HepG2 (cell line): Measurements from ENCODE around the gene S100A13. TPM values are rescaled to one million over a fixed set of nuclear protein-coding genes. Genes with fewer than 3 reads are reported as not detected.

Experiments used
- BRD4 ChIP-seq: sonication (generic); formaldehyde crosslinking; IDR thresholded peaks from 2 replicates; pipeline ENCODE4 v1.4.0; 2020; ENCODE audit warnings: missing genetic modification reagents
- GABPB1 ChIP-seq: IDR thresholded peaks from 2 replicates; pipeline ENCODE4 v1.6.1; 2016; ENCODE audit warnings: mild to moderate bottlenecking, missing genetic modification reagents, moderate library complexity, missing compliant biosample characterization
- IRF2 ChIP-seq: IDR thresholded peaks from 2 replicates; pipeline ENCODE4 v1.6.1; 2018; ENCODE audit warnings: missing genetic modification reagents, missing compliant biosample characterization
- MED1 ChIP-seq: sonication (generic); formaldehyde crosslinking; IDR thresholded peaks from 2 replicates; pipeline ENCODE4 v1.4.0; 2020; ENCODE audit warnings: missing genetic modification reagents
- NFKB2 ChIP-seq: sonication (generic); formaldehyde crosslinking; IDR thresholded peaks from 2 replicates; pipeline ENCODE4 v1.4.0; 2020; ENCODE audit warnings: missing genetic modification reagents, borderline replicate concordance
- POGZ ChIP-seq: sonication (generic); formaldehyde crosslinking; IDR thresholded peaks from 2 replicates; pipeline ENCODE4 v1.4.0; 2020; ENCODE audit warnings: mild to moderate bottlenecking, missing genetic modification reagents
- PRDM15 ChIP-seq: sonication (generic); formaldehyde crosslinking; IDR thresholded peaks from 2 replicates; pipeline ENCODE4 v1.4.0; 2020; ENCODE audit warnings: missing genetic modification reagents
- RFX1 ChIP-seq: fragments of 450-650 bp; IDR thresholded peaks from 2 replicates; pipeline ENCODE4 v1.6.1; 2017
- SAFB2 ChIP-seq: sonication (generic); formaldehyde crosslinking; IDR thresholded peaks from 2 replicates; pipeline ENCODE4 v1.5.1; 2020; ENCODE audit warnings: missing genetic modification reagents, low read depth, mild to moderate bottlenecking, borderline replicate concordance
- SMARCE1 ChIP-seq: fragments of 450-650 bp; IDR thresholded peaks from 2 replicates; pipeline ENCODE4 v1.6.1; 2017; ENCODE audit warnings: borderline replicate concordance
- TGIF2 ChIP-seq: IDR thresholded peaks from 2 replicates; pipeline ENCODE4 v1.6.1; 2016; ENCODE audit warnings: control low read depth, missing compliant biosample characterization
- UBTF ChIP-seq: sonication (generic); formaldehyde crosslinking; IDR thresholded peaks from 2 replicates; pipeline ENCODE4 v1.4.0; 2020; ENCODE audit warnings: mild to moderate bottlenecking, missing genetic modification reagents
- ZNF343 ChIP-seq: sonication (generic); formaldehyde crosslinking; IDR thresholded peaks from 2 replicates; pipeline ENCODE4 v1.4.0; 2020; ENCODE audit warnings: mild to moderate bottlenecking, missing genetic modification reagents
- ZNF451 ChIP-seq: sonication (generic); formaldehyde crosslinking; IDR thresholded peaks from 2 replicates; pipeline ENCODE4 v1.5.0; 2020; ENCODE audit warnings: mild to moderate bottlenecking, missing genetic modification reagents
- ZNF501 ChIP-seq: sonication (generic); formaldehyde crosslinking; IDR thresholded peaks from 2 replicates; pipeline ENCODE4 v1.5.1; 2020; ENCODE audit warnings: mild to moderate bottlenecking, moderate library complexity, missing genetic modification reagents
- ZNF530 ChIP-seq: sonication (generic); formaldehyde crosslinking; IDR thresholded peaks from 2 replicates; pipeline ENCODE4 v1.5.0; 2020; ENCODE audit warnings: low read depth, mild to moderate bottlenecking, missing genetic modification reagents
- ZNF678 ChIP-seq: sonication (generic); formaldehyde crosslinking; IDR thresholded peaks from 2 replicates; pipeline ENCODE4 v1.4.0; 2020; ENCODE audit warnings: mild to moderate bottlenecking, missing genetic modification reagents
- ZNF687 ChIP-seq: sonication (generic); formaldehyde crosslinking; IDR thresholded peaks from 2 replicates; pipeline ENCODE4 v1.5.1; 2020; ENCODE audit warnings: mild to moderate bottlenecking, missing genetic modification reagents, moderate library complexity
- polyA plus RNA-seq, 8 experiments: library from polyadenylated mRNA; depleted of rRNA in 3 of 8; stranded (reverse) in 7 of 8; unstranded in 1 of 8; fragments of >200 nt; fragmentation: Illumina TruSeq in 4 of 8; extraction: Trizol in 4 of 8; gene quantifications; 2 replicates each; pipeline versions ENCODE4 v1.2.1 to v1.2.3, GENCODE V29; 2011 to 2016; ENCODE audit warnings: low read depth in 4 of 8, missing spikeins in 1 of 8, mixed read lengths in 1 of 8; ENCODE audit not compliant: insufficient read depth in 1 of 8
- total RNA-seq, 5 experiments: library from RNA; depleted of rRNA; stranded (reverse); fragments of >200 nt; fragmentation: Illumina TruSeq; extraction: Trizol; gene quantifications; 2 replicates each; pipeline ENCODE4 v1.2.3, GENCODE V29; 2016; ENCODE audit warnings: low read depth in 1 of 5

Gene S100A13
- total and polyA plus RNA-seq, 2 of the 13 experiments (the other 11 are each of a cell fraction or from before 2014, with no cell fraction given) = 89.5 to 172 TPM

- TF ChIP-seq ZNF451 (CRISPR knock-in tag) = peak; percentile 29; the same call in 1 of the 2 replicates
- TF ChIP-seq SAFB2 (CRISPR knock-in tag) = no peak
- TF ChIP-seq TGIF2 (CRISPR knock-in tag) = no peak
- no peak for TF ChIP-seq ZNF530 (CRISPR knock-in tag)
- TF ChIP-seq POGZ (CRISPR knock-in tag) = peak; percentile 30; the same call in 1 of the 2 replicates
- no peak for TF ChIP-seq SMARCE1
- TF ChIP-seq UBTF (CRISPR knock-in tag) = peak; percentile 71
- no peak for TF ChIP-seq PRDM15 (CRISPR knock-in tag)
- peak; percentile 54; the same call in 1 of the 2 replicates for TF ChIP-seq MED1
- peak; percentile 80 for TF ChIP-seq ZNF687 (CRISPR knock-in tag)
- TF ChIP-seq GABPB1 (CRISPR knock-in tag) = peak; percentile 29; the same call in 1 of the 2 replicates
- TF ChIP-seq ZNF343 (CRISPR knock-in tag) = 0 out of 2 replicates have a peak, but pooled peaks have one; percentile 36
- peak; percentile 52; the same call in 1 of the 2 replicates for TF ChIP-seq BRD4 (CRISPR knock-in tag)
- 0 out of 2 replicates have a peak, but pooled peaks have one; percentile 67 for TF ChIP-seq ZNF678 (CRISPR knock-in tag)
- no peak for TF ChIP-seq RFX1
- TF ChIP-seq IRF2 (CRISPR knock-in tag) = 0 out of 2 replicates have a peak, but pooled peaks have one; percentile 20
- TF ChIP-seq ZNF501 (CRISPR knock-in tag) = peak; percentile 59; the same call in 1 of the 2 replicates
- 0 out of 2 replicates have a peak, but pooled peaks have one; percentile 48 for TF ChIP-seq NFKB2 (CRISPR knock-in tag)
Observed at GRCh38 chr1:153612755-153613331, 14.5 kb downstream of the S100A13 start, which contains the start of gene S100A16 (continued).
